ENCODE measurements around the gene BCAS4.

GRCh38 chr20:50852085-50852484 is 57.2 kb downstream of the BCAS4 start:
- no peak for TF ChIP-seq CTCF (IDR thresholded peaks at IDR 0.05)
- no peak for TF ChIP-seq EP300 (IDR thresholded peaks at IDR 0.05)
